GM18519 (cell line): ENCODE results near the gene FHL1.
A peak's percentile ranks its signal among the peaks of the same experiment; 100 is the strongest.

ENCODE experiments used
- ATAC-seq: cut with Tn5 transposase; IDR thresholded peaks from one replicate; pipeline ENCODE4 v1.9.1; 2021; ENCODE audit warnings: mild to moderate bottlenecking, moderate library complexity; ENCODE audit not compliant: unreplicated experiment, low FRiP score

FHL1 gene

GRCh38 chrX:136246201-136246600 is 98.9 kb downstream of the FHL1 start:
- no peak for ATAC-seq

GRCh38 chrX:136250191-136251040 is 103.1 kb downstream of the FHL1 start:
- peak; percentile 26 for ATAC-seq

- ATAC-seq: peak; percentile 77
These were observed 104.0 kb downstream of the FHL1 start, which contains the start of gene MAP7D3 for GRCh38 chrX:136251041-136251991. TSS of gene MAP7D3 (minus strand) at chrX:136251400. CDS start at chrX:136251358, 42 bp downstream.

DNA sequence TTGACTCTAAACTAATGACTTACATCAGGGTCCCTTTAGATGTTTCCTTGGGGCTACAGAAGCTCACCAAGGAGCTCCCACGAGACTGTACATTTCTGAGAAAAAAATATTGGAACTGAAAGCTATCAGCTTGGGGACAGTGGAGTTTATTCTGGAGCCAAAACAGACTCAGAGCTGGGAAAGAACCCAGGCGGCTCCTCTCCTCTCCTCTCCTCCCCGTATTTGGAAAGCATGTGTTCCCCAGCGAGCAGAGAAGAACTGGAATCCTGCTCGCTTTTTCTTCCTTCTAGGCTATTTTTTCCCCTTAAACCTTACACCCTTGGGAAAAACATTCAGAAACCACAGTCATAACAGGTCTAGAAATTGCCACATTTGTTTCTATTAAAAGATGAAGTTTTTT is 108.2 kb downstream of the FHL1 start:
- no peak for ATAC-seq

- ATAC-seq: no peak
These were observed 108.7 kb downstream of the FHL1 start for GRCh38 chrX:136256026-136256425.

- no peak for ATAC-seq
These were observed 111.6 kb downstream of the FHL1 start for GRCh38 chrX:136258951-136259350.

DNA sequence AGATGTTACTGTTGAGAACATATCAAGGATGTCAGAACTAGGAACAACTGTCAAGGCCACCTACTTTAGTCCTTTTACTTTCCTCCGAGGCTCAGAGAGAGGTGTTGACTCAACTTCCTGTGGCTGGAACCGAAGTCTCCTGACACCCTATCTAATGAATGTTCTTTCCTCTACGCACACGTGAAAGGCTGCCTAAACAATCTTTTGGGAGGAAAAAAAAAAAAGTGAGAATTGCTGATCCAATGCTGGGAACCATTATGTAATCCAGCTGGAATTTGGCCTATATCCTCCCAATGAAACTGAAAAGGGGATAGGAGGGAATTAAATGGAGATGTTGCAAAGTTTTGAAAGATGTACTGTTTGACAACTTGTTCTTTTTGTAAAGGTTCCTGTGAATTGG is 112.2 kb downstream of the FHL1 start:
- ATAC-seq: no peak

DNA sequence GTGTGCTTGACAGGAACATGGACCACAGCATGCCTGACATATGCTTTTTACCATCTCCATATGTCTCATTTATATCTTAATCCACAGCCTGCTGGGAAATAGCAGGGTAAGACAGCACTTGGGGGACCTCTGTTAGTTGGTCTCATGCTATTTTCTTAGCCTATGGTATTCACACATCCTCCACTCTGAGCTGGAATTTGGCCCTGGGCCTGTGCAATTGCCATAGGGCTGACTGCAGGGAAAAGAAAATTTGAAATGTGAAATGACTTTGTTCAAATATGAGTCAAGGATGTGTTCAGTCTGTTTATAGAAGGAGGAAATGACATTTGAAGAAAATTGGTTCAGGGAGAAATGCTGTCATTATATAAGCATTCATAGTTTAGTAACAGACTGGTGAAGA is 113.4 kb downstream of the FHL1 start:
- no peak for ATAC-seq
